ENCODE measurements around the gene FTSJ3. TPM values are rescaled to one million over a fixed set of nuclear protein-coding genes. Genes with fewer than 3 reads are reported as not detected.

The FTSJ3 gene
- total RNA-seq, 1 donor from 2014 or later: 48.6 TPM

DNA sequence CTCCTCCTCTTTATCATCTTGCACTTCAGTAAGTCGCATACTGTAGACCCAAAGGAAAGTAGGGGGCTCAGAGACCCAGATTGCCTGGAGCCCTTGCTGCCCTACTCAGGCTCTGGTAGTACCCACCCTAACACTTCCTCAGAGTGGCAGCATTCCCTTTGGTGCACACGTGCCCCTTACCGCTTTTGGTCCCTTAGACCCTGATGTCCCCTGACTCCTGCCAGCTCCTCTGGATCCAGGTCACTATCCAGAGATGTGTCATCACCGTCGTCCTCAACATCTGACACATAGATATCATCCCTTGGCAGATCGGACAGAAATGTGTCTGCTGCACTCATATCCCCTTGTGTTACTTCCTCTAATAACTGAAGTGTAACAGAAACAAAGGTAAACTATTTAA lies 5.7 kb downstream of the FTSJ3 start:
- peak overlapping the region; percentile 76 for H3K4me3 Mint-ChIP-seq (ENCODE audit: unreplicated experiment)
- peaks cover 17% of the 10 kb centered on the region for H3K4me1 Mint-ChIP-seq (ENCODE audit: unreplicated experiment)
- H3K27ac Mint-ChIP-seq (ENCODE audit: unreplicated experiment): peak overlapping the region; percentile 65
- H3K27me3 Mint-ChIP-seq (ENCODE audit: unreplicated experiment): peaks cover 25% of the 10 kb centered on the region
- no peaks in the 10 kb centered on the region for H3K9me3 Mint-ChIP-seq (ENCODE audit: unreplicated experiment)
- DNase-seq (ENCODE audit: low spot score): no peak
- TF ChIP-seq, protein P1, sequence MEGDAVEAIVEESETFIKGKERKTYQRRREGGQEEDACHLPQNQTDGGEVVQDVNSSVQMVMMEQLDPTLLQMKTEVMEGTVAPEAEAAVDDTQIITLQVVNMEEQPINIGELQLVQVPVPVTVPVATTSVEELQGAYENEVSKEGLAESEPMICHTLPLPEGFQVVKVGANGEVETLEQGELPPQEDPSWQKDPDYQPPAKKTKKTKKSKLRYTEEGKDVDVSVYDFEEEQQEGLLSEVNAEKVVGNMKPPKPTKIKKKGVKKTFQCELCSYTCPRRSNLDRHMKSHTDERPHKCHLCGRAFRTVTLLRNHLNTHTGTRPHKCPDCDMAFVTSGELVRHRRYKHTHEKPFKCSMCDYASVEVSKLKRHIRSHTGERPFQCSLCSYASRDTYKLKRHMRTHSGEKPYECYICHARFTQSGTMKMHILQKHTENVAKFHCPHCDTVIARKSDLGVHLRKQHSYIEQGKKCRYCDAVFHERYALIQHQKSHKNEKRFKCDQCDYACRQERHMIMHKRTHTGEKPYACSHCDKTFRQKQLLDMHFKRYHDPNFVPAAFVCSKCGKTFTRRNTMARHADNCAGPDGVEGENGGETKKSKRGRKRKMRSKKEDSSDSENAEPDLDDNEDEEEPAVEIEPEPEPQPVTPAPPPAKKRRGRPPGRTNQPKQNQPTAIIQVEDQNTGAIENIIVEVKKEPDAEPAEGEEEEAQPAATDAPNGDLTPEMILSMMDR (IDR thresholded peaks at IDR 0.05; ENCODE audit: unreplicated experiment): no peak
- peaks cover 77% of the 10 kb centered on the region for H3K36me3 Mint-ChIP-seq (ENCODE audit: low read depth, unreplicated experiment)

DNA sequence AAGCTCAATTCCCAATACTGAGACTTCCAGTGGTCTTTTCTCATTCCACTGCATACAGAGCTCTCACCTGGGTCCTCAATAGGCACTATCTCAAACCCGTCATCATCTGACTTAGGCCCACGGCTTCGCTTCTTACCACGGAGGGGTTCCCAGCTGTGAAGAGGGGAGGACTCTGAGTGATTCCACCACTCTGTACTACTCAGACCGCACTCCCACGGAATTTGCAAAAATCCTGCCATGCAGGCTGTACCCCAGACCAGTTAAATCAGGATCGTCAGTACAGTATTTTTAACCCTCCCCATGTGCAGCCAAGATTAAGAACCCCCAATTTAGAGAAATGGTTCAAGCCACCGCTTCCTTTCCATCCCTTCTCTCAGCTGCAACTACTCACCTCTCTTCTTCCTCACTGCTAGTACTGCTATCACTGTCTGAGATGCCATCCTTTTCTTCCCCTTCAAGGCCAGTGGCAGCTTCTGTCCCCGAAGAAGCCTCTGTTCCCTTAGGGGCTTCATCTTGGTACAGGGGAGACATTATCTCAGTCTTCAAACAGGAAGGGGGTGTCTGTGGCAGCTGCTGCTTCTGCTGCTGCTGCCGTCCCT lies 6.4 kb downstream of the FTSJ3 start:
- Mint-ChIP-seq H3K27ac (ENCODE audit: unreplicated experiment) (peak overlapping the region; percentile 64), H3K4me3 (ENCODE audit: unreplicated experiment) (peak overlapping the region; percentile 76), H3K36me3 (ENCODE audit: low read depth, unreplicated experiment) (peaks cover 72% of the 10 kb centered on the region), H3K27me3 (ENCODE audit: unreplicated experiment) (peaks cover 21% of the 10 kb centered on the region), H3K9me3 (ENCODE audit: unreplicated experiment) (no peaks in the 10 kb centered on the region), H3K4me1 (ENCODE audit: unreplicated experiment) (peaks cover 10% of the 10 kb centered on the region)
- no peak for DNase-seq (ENCODE audit: low spot score)
- TF ChIP-seq, protein P1 (IDR thresholded peaks at IDR 0.05; ENCODE audit: unreplicated experiment): no peak

DNA sequence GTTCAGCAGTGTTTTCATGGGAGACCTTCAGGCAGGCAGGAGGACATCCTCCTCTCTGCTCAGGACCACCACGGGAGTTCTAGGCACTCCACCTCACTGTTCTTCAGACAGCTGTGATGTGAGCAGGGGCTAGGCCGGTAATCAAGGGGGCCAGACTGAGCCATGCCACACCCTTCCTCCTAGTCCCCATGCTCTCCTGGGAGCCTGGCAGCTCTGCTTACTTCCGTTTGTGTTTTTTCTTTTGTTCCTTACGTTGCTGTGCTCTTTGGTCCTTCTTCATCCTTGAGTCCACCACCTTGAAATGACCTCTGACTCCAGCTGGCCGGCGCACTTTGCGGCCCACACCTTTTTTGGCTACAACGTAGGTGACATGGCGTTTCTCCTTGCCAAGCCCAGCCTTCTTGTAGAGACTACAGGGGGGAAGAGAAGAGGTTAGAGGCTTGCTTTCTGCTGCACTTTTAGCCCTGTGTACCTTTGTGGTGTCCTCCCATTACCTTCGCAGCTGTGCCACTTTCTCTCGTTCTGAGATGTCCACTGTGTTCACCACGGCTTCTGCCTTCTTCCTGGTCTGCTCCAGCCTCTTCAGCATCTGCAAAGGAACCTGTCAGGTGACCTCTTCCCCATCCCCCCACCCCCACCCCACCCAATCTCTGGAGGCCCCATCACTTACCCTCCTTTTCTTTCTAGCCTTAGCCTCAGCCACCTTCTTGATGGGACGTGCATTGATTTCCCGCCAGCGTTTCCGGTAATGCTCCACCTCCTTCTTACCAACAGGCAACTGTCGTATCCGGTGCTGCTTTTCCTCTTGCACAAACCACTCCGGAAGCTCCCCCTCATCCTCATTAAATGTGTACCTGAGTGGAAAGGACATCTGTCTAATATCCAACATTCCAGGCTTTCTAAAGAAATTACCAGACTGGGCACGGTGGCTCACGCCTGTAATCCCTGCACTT lies 7.6 kb downstream of the FTSJ3 start:
- peaks cover 18% of the 10 kb centered on the region for H3K27me3 Mint-ChIP-seq (ENCODE audit: unreplicated experiment)
- DNase-seq (ENCODE audit: low spot score): no peak
- TF ChIP-seq, protein P1 (IDR thresholded peaks at IDR 0.05; ENCODE audit: unreplicated experiment): no peak
- H3K4me3 Mint-ChIP-seq (ENCODE audit: unreplicated experiment): peak overlapping the region; percentile 15
- H3K9me3 Mint-ChIP-seq (ENCODE audit: unreplicated experiment): no peaks in the 10 kb centered on the region
- H3K4me1 Mint-ChIP-seq (ENCODE audit: unreplicated experiment): peaks cover 2% of the 10 kb centered on the region
- H3K27ac Mint-ChIP-seq (ENCODE audit: unreplicated experiment): no peak overlapping the region
- H3K36me3 Mint-ChIP-seq (ENCODE audit: low read depth, unreplicated experiment): peaks cover 67% of the 10 kb centered on the region

DNA sequence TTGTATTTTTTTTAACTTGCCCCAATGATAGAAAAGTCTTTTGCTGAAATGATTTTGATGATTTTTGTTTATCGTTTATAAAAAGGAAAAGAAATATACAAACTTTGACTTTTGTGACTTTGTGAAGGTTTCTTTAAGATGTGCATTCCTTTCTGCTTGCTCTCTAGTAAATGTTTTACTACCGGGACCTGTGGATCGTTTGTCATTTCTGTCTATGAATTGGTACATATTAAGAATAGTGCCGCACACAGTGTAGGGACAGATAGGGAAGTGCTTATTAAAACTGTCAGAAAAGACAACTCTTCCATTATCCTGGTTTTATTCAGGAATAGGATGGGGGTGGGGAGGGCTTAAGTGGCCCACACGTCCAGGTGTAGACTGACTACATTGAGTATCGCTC lies 8.3 kb downstream of the FTSJ3 start:
- peak overlapping the region; percentile 14 for H3K4me3 Mint-ChIP-seq (ENCODE audit: unreplicated experiment)
- peaks cover 13% of the 10 kb centered on the region for H3K27me3 Mint-ChIP-seq (ENCODE audit: unreplicated experiment)
- peaks cover 2% of the 10 kb centered on the region for H3K4me1 Mint-ChIP-seq (ENCODE audit: unreplicated experiment)
- no peak overlapping the region for H3K27ac Mint-ChIP-seq (ENCODE audit: unreplicated experiment)
- H3K9me3 Mint-ChIP-seq (ENCODE audit: unreplicated experiment): no peaks in the 10 kb centered on the region
- TF ChIP-seq, protein P1 (IDR thresholded peaks at IDR 0.05; ENCODE audit: unreplicated experiment): no peak
- peaks cover 60% of the 10 kb centered on the region for H3K36me3 Mint-ChIP-seq (ENCODE audit: low read depth, unreplicated experiment)
- no peak for DNase-seq (ENCODE audit: low spot score)

Data from endothelial cell (in vitro differentiated cells).